ENCODE data around the gene ZSWIM1.
A peak's percentile ranks its signal among the peaks of the same experiment; 100 is the strongest.

Gene ZSWIM1

GRCh38 chr20:45892828-45893500 is 11.9 kb downstream of the ZSWIM1 start:
- no peak overlapping the region for H3K27ac Mint-ChIP-seq
- TF ChIP-seq, protein P1, sequence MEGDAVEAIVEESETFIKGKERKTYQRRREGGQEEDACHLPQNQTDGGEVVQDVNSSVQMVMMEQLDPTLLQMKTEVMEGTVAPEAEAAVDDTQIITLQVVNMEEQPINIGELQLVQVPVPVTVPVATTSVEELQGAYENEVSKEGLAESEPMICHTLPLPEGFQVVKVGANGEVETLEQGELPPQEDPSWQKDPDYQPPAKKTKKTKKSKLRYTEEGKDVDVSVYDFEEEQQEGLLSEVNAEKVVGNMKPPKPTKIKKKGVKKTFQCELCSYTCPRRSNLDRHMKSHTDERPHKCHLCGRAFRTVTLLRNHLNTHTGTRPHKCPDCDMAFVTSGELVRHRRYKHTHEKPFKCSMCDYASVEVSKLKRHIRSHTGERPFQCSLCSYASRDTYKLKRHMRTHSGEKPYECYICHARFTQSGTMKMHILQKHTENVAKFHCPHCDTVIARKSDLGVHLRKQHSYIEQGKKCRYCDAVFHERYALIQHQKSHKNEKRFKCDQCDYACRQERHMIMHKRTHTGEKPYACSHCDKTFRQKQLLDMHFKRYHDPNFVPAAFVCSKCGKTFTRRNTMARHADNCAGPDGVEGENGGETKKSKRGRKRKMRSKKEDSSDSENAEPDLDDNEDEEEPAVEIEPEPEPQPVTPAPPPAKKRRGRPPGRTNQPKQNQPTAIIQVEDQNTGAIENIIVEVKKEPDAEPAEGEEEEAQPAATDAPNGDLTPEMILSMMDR (IDR thresholded peaks at IDR 0.05) = no peak
- no peaks in the 10 kb centered on the region for H3K9me3 Mint-ChIP-seq

DNA sequence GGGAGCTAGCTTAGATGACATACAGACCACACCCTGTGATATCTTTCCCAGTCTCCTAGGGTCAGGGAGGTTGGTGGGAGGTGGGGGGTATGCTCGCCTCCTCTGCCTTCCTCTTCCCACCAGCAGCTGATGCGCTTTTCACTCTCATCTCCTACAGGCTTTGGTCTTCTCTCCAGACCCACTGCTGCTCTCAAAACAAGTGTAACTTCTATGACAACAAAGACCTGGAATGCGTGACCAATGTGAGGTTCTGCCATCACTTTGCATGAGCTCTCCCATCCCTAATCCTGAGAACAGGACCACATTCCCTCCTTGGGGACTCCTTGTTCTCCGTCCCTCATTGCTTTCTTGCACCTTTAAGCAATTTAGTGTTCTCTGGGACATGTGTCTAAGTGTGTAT is 12.8 kb downstream of the ZSWIM1 start:
- H3K27ac Mint-ChIP-seq = peak overlapping the region; percentile 10
- no peaks in the 10 kb centered on the region for H3K9me3 Mint-ChIP-seq
- no peak for DNase-seq

More at GRCh38 chr20:45892828-45893500, 11.9 kb downstream of the ZSWIM1 start:
- peaks cover 3% of the 10 kb centered on the region for H3K27me3 Mint-ChIP-seq (ENCODE audit: low read depth, poor library complexity)
- peaks cover 24% of the 10 kb centered on the region for H3K4me1 Mint-ChIP-seq
- peak overlapping the region; percentile 91 for H3K4me3 Mint-ChIP-seq
- H3K36me3 Mint-ChIP-seq (ENCODE audit: low read depth) = peaks cover 6% of the 10 kb centered on the region
- DNase-seq = no peak

GRCh38 chr20:45894797-45895196 is 13.8 kb downstream of the ZSWIM1 start:
- H3K4me3 Mint-ChIP-seq = no peak overlapping the region
- H3K9me3 Mint-ChIP-seq = no peaks in the 10 kb centered on the region
- peaks cover 22% of the 10 kb centered on the region for H3K4me1 Mint-ChIP-seq
- TF ChIP-seq, protein P1 (IDR thresholded peaks at IDR 0.05) = no peak
- no peak for DNase-seq
- H3K27me3 Mint-ChIP-seq (ENCODE audit: low read depth, poor library complexity) = no peaks in the 10 kb centered on the region
- no peak overlapping the region for H3K27ac Mint-ChIP-seq
- H3K36me3 Mint-ChIP-seq (ENCODE audit: low read depth) = peaks cover 15% of the 10 kb centered on the region

More for the DNA sequence above, 12.8 kb downstream of the ZSWIM1 start:
- peaks cover 24% of the 10 kb centered on the region for H3K4me1 Mint-ChIP-seq
- TF ChIP-seq, protein P1 (IDR thresholded peaks at IDR 0.05) = no peak
- peaks cover 11% of the 10 kb centered on the region for H3K36me3 Mint-ChIP-seq (ENCODE audit: low read depth)
- H3K4me3 Mint-ChIP-seq = peak overlapping the region; percentile 43
- peaks cover 3% of the 10 kb centered on the region for H3K27me3 Mint-ChIP-seq (ENCODE audit: low read depth, poor library complexity)

GRCh38 chr20:45896641-45897161 is 15.7 kb downstream of the ZSWIM1 start:
- H3K27me3 Mint-ChIP-seq (ENCODE audit: low read depth, poor library complexity) = no peaks in the 10 kb centered on the region
- no peak overlapping the region for H3K27ac Mint-ChIP-seq
- H3K4me1 Mint-ChIP-seq = peaks cover 17% of the 10 kb centered on the region
- H3K4me3 Mint-ChIP-seq = no peak overlapping the region
- no peaks in the 10 kb centered on the region for H3K9me3 Mint-ChIP-seq
- TF ChIP-seq, protein P1 (IDR thresholded peaks at IDR 0.05) = no peak
- no peak for DNase-seq
- H3K36me3 Mint-ChIP-seq (ENCODE audit: low read depth) = peaks cover 15% of the 10 kb centered on the region

DNA sequence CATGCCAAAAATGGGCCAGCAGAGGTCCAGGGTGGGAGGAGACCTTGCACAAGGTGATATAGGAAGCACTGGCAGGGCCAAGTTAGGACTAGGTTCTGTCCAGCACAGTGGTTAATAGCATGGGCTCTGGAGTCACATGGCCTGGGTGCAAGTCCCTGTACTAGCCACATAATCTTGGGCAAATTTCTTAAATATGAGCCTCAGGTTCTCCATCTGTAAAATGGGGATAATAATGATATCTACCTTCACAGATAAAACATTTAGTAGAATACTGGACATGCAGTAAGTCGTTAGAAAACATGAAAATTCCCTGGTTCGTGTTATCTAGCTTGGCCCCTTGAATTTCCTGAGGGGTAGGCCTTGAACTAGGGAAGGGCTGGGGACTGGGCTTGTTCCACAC is 16.3 kb downstream of the ZSWIM1 start:
- DNase-seq = no peak
- TF ChIP-seq, protein P1 (IDR thresholded peaks at IDR 0.05) = no peak
- H3K27me3 Mint-ChIP-seq (ENCODE audit: low read depth, poor library complexity) = no peaks in the 10 kb centered on the region
- peak overlapping the region; percentile 14 for H3K27ac Mint-ChIP-seq
- H3K4me3 Mint-ChIP-seq = no peak overlapping the region
- peaks cover 12% of the 10 kb centered on the region for H3K4me1 Mint-ChIP-seq
- H3K36me3 Mint-ChIP-seq (ENCODE audit: low read depth) = peaks cover 15% of the 10 kb centered on the region
- H3K9me3 Mint-ChIP-seq = no peaks in the 10 kb centered on the region

GRCh38 chr20:45897692-45898091 is 16.7 kb downstream of the ZSWIM1 start:
- no peak for DNase-seq
- TF ChIP-seq, protein P1 (IDR thresholded peaks at IDR 0.05) = no peak
- Mint-ChIP-seq H3K9me3 (no peaks in the 10 kb centered on the region), H3K36me3 (ENCODE audit: low read depth) (peaks cover 15% of the 10 kb centered on the region), H3K27me3 (ENCODE audit: low read depth, poor library complexity) (no peaks in the 10 kb centered on the region), H3K4me3 (no peak overlapping the region), H3K27ac (peak overlapping the region; percentile 14), H3K4me1 (peaks cover 8% of the 10 kb centered on the region)
